Measurements from ENCODE around the gene HSPA1L. TPM values are rescaled to one million over a fixed set of nuclear protein-coding genes. Genes with fewer than 3 reads are reported as not detected.

The HSPA1L gene
- total RNA-seq, 2 experiments from 2014 or later, result 1.7 to 1.8 TPM

DNA sequence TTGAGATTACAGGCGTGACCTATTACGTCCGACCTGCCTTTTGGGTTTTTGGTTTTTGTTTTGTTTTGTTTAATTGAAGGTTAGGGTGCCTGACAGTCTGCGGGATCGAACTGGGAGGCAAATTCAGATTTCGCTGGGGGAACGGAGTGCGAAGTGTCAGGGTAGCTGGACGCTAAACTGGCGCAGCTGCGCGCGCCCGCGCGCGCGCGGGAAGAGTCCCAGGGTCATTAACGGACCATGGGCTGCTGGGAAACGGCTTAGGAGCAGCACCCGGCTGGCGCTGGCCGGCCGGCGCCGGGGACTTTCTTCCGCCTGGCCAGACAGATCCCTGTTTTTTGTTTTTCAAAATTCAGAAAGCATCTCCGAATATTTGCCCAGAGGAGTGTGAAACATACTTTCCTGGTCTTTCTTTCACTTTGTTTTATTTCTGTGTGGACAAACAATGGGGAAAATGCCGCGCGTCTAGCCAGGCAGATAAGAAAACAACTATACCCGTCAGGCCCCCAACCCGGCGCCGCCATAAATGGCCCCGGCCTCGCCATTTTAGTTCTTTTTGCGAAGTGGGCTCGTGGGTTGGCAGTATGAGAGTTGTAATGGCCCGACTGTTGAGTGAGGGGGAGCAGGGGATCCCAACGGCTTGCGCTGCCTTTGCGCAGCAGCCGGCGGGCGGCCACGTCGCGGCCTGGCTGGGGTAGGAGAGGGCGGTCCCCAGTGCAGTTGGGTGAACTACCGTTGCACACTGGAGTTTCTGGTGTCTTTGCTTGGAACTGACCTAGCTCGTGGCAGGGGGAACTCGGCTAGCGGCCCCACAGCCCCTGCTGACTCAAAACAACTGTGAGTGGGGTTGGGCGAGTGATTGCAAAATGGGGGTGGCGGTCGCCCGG, 19.5 kb upstream of the HSPA1L start:
- H3K36me3 Mint-ChIP-seq (ENCODE audit: low read depth), result peaks cover 51% of the 10 kb centered on the region
- peak overlapping the region; percentile 98 for H3K27ac Mint-ChIP-seq
- intact Hi-C loops (cut with DNase I, micrococcal nuclease), result loop anchor here (1.0 to 10.0 kb wide), 6 partner anchors 28 to 294 kb away; partner anchors contain the start of genes DDAH2 (in 1 of the 2), LST1 (in 1 of the 2), LTB (in 1 of the 2) and NEU1 (in 1 of the 2)
- Histone ChIP-seq H3K9me3 (ENCODE audit: control insufficient read depth in 1 of 2, insufficient read depth in 1 of 2, low read length in 2 of 2) (no peaks in the 10 kb centered on the region), H3K4me3 (ENCODE audit: low read length) (peak overlapping the region; percentile 94), H3K36me3 (ENCODE audit: insufficient read depth, low read length) (peaks cover 32% of the 10 kb centered on the region), H3K27ac (ENCODE audit: low read depth in 1 of 2, low read length in 2 of 2) (peak overlapping the region; percentile 97 to 98), H3K27me3 (ENCODE audit: control insufficient read depth in 1 of 2, insufficient read depth in 2 of 2, low read length in 2 of 2) (no peaks in the 10 kb centered on the region), H3K4me1 (ENCODE audit: insufficient read depth, low read length) (peaks cover 66% of the 10 kb centered on the region)
- H3K27me3 Mint-ChIP-seq, result no peaks in the 10 kb centered on the region
- H3K9me3 Mint-ChIP-seq, result no peaks in the 10 kb centered on the region
- peak overlapping the region; percentile 96 for H3K4me3 Mint-ChIP-seq
- DNase-seq (peak; percentile 72 to 89 (median 78)), ATAC-seq (ENCODE audit: poor library complexity) (peak; percentile 71)
- TF ChIP-seq, protein P1, sequence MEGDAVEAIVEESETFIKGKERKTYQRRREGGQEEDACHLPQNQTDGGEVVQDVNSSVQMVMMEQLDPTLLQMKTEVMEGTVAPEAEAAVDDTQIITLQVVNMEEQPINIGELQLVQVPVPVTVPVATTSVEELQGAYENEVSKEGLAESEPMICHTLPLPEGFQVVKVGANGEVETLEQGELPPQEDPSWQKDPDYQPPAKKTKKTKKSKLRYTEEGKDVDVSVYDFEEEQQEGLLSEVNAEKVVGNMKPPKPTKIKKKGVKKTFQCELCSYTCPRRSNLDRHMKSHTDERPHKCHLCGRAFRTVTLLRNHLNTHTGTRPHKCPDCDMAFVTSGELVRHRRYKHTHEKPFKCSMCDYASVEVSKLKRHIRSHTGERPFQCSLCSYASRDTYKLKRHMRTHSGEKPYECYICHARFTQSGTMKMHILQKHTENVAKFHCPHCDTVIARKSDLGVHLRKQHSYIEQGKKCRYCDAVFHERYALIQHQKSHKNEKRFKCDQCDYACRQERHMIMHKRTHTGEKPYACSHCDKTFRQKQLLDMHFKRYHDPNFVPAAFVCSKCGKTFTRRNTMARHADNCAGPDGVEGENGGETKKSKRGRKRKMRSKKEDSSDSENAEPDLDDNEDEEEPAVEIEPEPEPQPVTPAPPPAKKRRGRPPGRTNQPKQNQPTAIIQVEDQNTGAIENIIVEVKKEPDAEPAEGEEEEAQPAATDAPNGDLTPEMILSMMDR (IDR thresholded peaks at IDR 0.05), result no peak
- peaks cover 60% of the 10 kb centered on the region for H3K4me1 Mint-ChIP-seq (ENCODE audit: low read depth)
- ChIA-PET CTCF (interaction anchor here (0.9 to 1.2 kb wide), 2 partner anchors 16 to 44 kb away, joined by 3 read pairs; no protein-coding TSS in a partner anchor), POLR2A (interaction anchor here (0.7 to 3.7 kb wide), 18 partner anchors 7 to 637 kb away, joined by 3 to 36 read pairs (median 5); partner anchors contain the start of genes ABHD16A, BAG6, C6orf47 and DDAH2)

DNA sequence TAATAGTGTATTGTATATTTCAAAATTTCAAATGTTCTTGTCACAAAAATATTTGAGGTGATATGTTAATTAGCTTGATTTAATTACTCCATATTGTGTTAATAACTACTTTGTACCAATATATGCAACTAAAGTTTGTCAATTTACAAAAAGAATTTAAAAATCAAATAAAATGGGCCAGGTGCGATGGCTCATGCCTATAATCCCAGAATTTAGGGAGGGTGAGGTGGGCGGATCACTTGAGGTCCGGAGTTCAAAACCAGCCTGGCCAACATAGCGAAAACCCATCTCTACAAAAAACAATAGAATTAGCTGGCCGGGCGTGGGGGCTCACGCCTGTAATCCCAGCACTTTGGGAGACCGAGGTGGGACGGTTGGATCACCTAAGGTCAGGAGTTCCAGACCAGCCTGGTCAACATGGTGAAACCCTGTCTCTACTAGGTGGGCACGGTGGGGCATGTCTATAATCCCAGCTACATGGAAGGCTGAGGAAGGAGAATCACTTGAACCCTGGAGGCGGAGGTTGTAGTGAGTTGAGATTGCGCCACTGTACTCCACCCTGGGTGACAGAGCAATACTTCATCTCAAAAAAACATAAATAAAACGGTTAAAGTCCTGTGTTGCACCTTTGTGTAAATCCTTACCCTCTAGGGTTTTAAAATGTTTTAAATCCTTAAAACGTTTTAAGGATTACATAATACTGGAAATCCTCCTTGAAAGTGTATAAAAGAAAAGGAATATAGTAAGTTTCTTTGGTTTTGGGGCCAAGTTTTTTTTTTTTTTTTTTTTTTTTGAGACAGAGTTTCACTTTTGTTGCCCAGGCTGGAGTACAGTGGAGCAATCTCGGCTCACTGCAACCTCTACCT, 16.5 kb upstream of the HSPA1L start:
- H3K27ac Mint-ChIP-seq, result peak overlapping the region; percentile 81
- H3K27me3 Mint-ChIP-seq, result no peaks in the 10 kb centered on the region
- H3K36me3 Mint-ChIP-seq (ENCODE audit: low read depth), result peaks cover 32% of the 10 kb centered on the region
- Histone ChIP-seq H3K36me3 (ENCODE audit: insufficient read depth, low read length) (peaks cover 2% of the 10 kb centered on the region), H3K9me3 (ENCODE audit: control insufficient read depth in 1 of 2, insufficient read depth in 1 of 2, low read length in 2 of 2) (no peaks in the 10 kb centered on the region), H3K27me3 (ENCODE audit: control insufficient read depth in 1 of 2, insufficient read depth in 2 of 2, low read length in 2 of 2) (no peaks in the 10 kb centered on the region), H3K4me3 (ENCODE audit: low read length) (no peak overlapping the region), H3K27ac (ENCODE audit: low read depth in 1 of 2, low read length in 2 of 2) (no peak overlapping the region), H3K4me1 (ENCODE audit: insufficient read depth, low read length) (peaks cover 50% of the 10 kb centered on the region)
- ATAC-seq (ENCODE audit: poor library complexity) (no peak), DNase-seq (no peak)
- H3K9me3 Mint-ChIP-seq, result no peaks in the 10 kb centered on the region
- H3K4me3 Mint-ChIP-seq, result peak overlapping the region; percentile 91
- H3K4me1 Mint-ChIP-seq (ENCODE audit: low read depth), result peaks cover 46% of the 10 kb centered on the region
- CTCF ChIA-PET, result interaction anchor here (1.1 to 2.6 kb wide), 8 partner anchors 32 to 280 kb away, joined by 4 to 11 read pairs (median 6); partner anchors contain the start of genes NEU1 and VARS1
- TF ChIP-seq, protein P1 (IDR thresholded peaks at IDR 0.05), result no peak
- POLR2A ChIA-PET, result interaction anchor here (0.6 to 3.7 kb wide), 9 partner anchors 9 to 178 kb away, joined by 3 to 17 read pairs (median 4); partner anchors contain the start of genes BAG6, DDAH2, NEU1 and VARS1
- intact Hi-C loops (cut with DNase I, micrococcal nuclease), result loop anchor here (2.0 to 10.0 kb wide), 5 partner anchors 34 to 285 kb away; partner anchors contain the start of genes ATP6V1G2 (in 2 of the 2), NFKBIL1 (in 2 of the 2), BAG6 (in 1 of the 2) and LST1 (in 1 of the 2)
